Transverse colon (tissue), 3 donors: ENCODE results near the gene USP53.

Source experiments
- POLR2A ChIP-seq: fragments of 450-650 bp; IDR thresholded peaks from one replicate; pipeline ENCODE4 v1.6.1; 2016; ENCODE audit warnings: antibody characterized with exemption, mild to moderate bottlenecking, moderate library complexity
- TF ChIP-seq, protein P1 (sequence below), 5 experiments: fragments of 200-600 bp in 3 of 5; fragments of 450-650 bp in 2 of 5; sonication (generic) in 3 of 5; IDR thresholded peaks; 1 replicate in 2 of 5; 2 replicates in 3 of 5; pipeline ENCODE4 v1.5.1; 2016 to 2017; ENCODE audit warnings: antibody characterized with exemption in 5 of 5, inconsistent platforms in 3 of 5, mild to moderate bottlenecking in 2 of 5, moderate library complexity in 1 of 5

DNA sequence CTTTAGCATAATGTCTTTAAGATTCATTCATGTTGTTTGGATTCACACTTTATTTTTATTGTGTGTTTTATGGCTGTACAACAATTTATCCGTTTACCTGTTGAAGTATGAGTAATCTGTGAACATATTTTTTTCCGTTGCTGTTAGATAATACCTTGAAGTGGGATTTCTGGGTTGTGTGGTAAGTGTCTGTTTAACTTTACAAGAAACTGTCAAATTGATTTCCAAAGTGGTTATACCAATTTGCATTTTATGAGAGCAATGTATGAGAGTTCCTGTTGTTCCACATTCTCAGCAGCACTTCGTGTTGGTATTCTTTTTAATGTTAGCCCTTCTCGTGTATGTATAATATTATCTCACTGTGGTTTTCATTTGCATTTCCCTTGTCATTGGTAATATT lies 53.6 kb downstream of the USP53 start:
- no peak for TF ChIP-seq POLR2A
- TF ChIP-seq, protein P1, sequence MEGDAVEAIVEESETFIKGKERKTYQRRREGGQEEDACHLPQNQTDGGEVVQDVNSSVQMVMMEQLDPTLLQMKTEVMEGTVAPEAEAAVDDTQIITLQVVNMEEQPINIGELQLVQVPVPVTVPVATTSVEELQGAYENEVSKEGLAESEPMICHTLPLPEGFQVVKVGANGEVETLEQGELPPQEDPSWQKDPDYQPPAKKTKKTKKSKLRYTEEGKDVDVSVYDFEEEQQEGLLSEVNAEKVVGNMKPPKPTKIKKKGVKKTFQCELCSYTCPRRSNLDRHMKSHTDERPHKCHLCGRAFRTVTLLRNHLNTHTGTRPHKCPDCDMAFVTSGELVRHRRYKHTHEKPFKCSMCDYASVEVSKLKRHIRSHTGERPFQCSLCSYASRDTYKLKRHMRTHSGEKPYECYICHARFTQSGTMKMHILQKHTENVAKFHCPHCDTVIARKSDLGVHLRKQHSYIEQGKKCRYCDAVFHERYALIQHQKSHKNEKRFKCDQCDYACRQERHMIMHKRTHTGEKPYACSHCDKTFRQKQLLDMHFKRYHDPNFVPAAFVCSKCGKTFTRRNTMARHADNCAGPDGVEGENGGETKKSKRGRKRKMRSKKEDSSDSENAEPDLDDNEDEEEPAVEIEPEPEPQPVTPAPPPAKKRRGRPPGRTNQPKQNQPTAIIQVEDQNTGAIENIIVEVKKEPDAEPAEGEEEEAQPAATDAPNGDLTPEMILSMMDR (IDR thresholded peaks at IDR 0.05): no peak
